GM12865 (cell line): ENCODE data around the gene YIPF1.

ENCODE experiments used
- DNase-seq: peaks from one replicate; pipeline ENCODE4 v3.0.0; 2010; ENCODE audit warnings: low read depth
- H3K4me3 ChIP-seq: 2 replicates; pipeline ENCODE4 v1.5.1; 2011; ENCODE audit warnings: mild to moderate bottlenecking, low read depth, low read length, control low read depth
- CTCF ChIP-seq: IDR thresholded peaks from 2 replicates; pipeline ENCODE4 v1.5.1; 2011; ENCODE audit warnings: low read length, control low read depth, low read depth, inconsistent platforms; ENCODE audit not compliant: insufficient read depth; ENCODE audit errors: missing control alignments

YIPF1 gene

DNA sequence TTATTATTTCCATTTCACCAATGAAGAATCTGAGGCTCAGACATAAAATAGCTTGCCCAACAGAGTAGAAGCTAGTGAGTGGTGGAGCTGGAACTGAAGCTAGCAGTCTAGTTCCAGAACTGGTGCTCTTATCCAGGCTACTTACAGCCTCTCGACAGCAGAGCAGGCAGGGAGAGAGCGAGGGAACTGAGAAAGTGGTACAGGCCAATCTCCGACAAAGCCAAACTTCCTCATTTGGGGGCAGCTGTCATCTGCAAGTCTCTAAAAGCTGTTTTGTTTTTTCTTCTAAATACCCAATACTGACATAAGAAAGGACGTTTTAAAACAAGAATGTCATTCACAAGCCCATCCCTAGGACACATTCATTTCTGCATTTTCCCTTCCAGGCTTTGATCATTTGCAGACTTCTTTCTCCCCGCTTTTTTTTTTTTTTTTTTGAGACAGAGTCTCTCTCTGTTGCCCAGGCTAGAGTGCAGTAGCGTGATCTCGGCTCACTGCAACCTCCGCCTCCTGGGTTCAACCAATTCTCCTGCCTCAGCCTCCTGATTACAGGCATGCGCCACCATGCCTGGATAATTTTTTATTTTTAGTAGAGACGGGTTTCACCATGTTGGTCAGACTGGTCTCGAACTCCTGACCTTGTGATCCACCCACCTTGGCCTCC is 20.0 kb downstream of the YIPF1 start:
- DNase-seq: peak; percentile 27
- no peak overlapping the region for H3K4me3 ChIP-seq
- TF ChIP-seq CTCF: no peak

DNA sequence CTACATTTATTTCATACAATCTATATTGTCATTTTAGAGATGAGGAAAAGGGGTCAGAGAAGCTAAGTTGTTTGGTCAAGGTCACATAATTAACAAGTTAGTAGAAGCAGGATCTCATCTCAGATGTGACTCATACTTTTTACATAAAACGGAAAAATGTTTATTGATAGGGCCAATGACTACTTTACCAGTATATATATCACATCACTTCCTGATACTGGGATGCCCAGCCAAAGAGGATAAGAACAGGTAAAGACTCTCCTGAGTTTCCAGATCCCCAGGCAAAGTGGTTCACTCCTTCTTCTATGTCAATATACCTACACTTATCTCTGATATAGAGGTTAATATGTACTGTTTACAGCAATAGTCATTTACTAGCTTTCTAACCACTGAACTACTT is 21.0 kb downstream of the YIPF1 start:
- TF ChIP-seq CTCF: no peak
- DNase-seq: no peak
- H3K4me3 ChIP-seq: no peak overlapping the region

- DNase-seq: no peak
- no peak for TF ChIP-seq CTCF
- no peak overlapping the region for H3K4me3 ChIP-seq
Observed at GRCh38 chr1:53862507-53862906, 27.1 kb downstream of the YIPF1 start.

- TF ChIP-seq CTCF: peak; percentile 84
- H3K4me3 ChIP-seq: no peak overlapping the region
- DNase-seq: peak; percentile 66
Observed at GRCh38 chr1:53860967-53861411, 28.6 kb downstream of the YIPF1 start.

- no peak for DNase-seq
- H3K4me3 ChIP-seq: no peak overlapping the region
- TF ChIP-seq CTCF: no peak
Observed at GRCh38 chr1:53851571-53852285, 37.9 kb downstream of the YIPF1 start.

DNA sequence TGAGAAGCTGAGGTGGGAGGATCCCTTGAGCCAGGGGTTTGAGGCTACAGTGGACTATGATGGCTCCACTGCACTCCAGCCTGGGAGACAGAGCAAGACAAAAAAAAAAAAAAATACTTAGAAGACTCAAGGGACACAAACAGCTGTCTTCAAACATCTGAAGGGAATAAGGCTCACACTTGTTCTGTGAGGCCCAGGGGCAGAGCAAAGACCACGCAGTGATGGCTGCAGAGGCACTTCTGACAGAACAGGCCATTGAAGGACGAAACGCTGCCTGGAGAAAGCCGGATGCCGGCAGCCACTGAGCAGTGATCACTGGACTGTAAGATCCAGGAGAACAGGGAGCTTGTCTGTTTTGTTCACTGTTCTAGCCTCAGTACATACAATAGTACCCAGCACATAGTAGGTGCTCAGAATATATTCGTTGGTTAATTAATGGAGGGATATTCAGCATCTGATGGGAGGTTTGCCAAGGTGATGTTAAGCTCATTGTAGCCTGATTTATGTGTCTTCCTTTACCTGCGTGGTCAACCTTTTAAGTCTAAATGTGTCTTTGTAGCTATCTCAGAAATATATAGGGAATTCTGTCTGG is 39.4 kb downstream of the YIPF1 start:
- DNase-seq: no peak
- no peak for TF ChIP-seq CTCF
- H3K4me3 ChIP-seq: no peak overlapping the region
